BLaER1 (cell line): ENCODE results near the gene FSTL3.

Experiments used
- H3K27ac ChIP-seq: shearing (Covaris generic); formaldehyde crosslinking; 2 replicates; pipeline ENCODE4 v1.8.1; 2022
- H3K27me3 ChIP-seq: shearing (Covaris generic); formaldehyde crosslinking; 2 replicates; pipeline ENCODE4 v1.8.1; 2022
- H3K36me3 ChIP-seq: shearing (Covaris generic); formaldehyde crosslinking; 2 replicates; pipeline ENCODE4 v1.8.1; 2022
- H3K4me1 ChIP-seq: shearing (Covaris generic); formaldehyde crosslinking; 2 replicates; pipeline ENCODE4 v1.8.1; 2022
- H3K4me2 ChIP-seq: shearing (Covaris generic); formaldehyde crosslinking; 2 replicates; pipeline ENCODE4 v1.8.1; 2022
- H3K4me3 ChIP-seq: shearing (Covaris generic); formaldehyde crosslinking; 2 replicates; pipeline ENCODE4 v1.8.1; 2022
- H3K9ac ChIP-seq: shearing (Covaris generic); formaldehyde crosslinking; 2 replicates; pipeline ENCODE4 v1.8.1; 2022
- H3K9me3 ChIP-seq: shearing (Covaris generic); formaldehyde crosslinking; 2 replicates; pipeline ENCODE4 v1.8.1; 2022
- H4K20me1 ChIP-seq: shearing (Covaris generic); formaldehyde crosslinking; 2 replicates; pipeline ENCODE4 v1.8.1; 2022
- Cebpa-rat ChIP-seq: shearing (Covaris generic); IDR thresholded peaks from 2 replicates; pipeline ENCODE4 v1.8.1; 2022

FSTL3 gene

DNA sequence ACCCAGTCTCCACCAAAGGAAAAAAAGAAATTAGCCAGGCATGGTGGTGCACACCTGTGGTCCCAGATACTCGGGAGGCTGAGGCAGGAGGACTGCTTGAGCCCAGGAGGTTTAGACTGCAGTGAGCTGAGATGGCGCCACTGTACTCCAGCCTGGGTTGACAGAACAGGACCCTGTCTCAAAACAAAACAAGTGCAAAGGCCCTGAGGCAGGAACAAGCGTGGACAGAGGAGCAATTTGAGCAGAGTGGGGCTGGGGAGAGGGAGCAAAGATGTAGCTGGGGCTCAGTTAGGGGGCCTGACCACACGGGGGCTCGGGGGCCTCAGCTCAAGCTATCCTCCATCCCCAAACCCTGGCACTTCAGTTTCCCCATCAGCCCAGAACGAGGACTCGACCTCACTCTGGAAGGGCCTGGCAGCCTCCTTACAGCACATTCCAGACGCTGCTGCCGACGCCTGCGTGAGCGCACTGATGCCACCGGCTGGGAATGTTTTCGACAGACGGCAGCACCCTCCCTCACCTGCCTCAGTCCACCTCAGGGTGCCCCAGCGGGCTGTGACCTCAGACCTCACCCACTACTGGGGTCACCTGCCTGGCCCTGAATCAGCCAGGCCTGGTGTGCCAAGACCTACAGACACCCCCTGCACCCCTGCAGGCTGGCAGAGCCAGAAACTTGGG lies 41.1 kb upstream of the FSTL3 start:
- no peaks in the 10 kb centered on the region for H3K9me3 ChIP-seq
- no peak for TF ChIP-seq Cebpa-rat
- no peaks in the 10 kb centered on the region for H3K27me3 ChIP-seq
- peak overlapping the region; percentile 90 for H3K4me2 ChIP-seq
- no peak overlapping the region for H3K9ac ChIP-seq
- H4K20me1 ChIP-seq = peaks cover 36% of the 10 kb centered on the region
- H3K4me1 ChIP-seq = peaks cover 82% of the 10 kb centered on the region
- peaks cover 21% of the 10 kb centered on the region for H3K36me3 ChIP-seq
- H3K4me3 ChIP-seq = no peak overlapping the region
- H3K27ac ChIP-seq = no peak overlapping the region

DNA sequence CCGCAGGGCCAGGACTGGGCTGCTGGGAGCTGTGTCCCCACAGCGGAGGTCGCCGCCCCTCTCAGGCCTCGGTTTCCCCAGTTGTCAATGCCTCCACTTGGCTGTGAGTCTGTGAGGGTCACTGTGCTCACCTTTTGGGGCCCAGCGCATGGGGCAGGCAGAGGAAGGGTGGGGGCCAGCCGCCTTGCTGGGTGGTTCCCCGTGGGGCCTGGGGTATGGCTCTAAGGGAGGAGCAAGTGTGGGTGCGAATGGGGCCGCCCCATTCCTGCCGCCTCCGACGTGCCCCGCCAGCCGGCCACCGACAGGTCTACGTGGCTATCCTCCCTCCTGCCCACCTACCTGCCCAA lies 37.3 kb upstream of the FSTL3 start:
- Histone ChIP-seq H3K4me3 (no peak overlapping the region), H3K9ac (no peak overlapping the region), H3K36me3 (no peaks in the 10 kb centered on the region), H4K20me1 (peaks cover 23% of the 10 kb centered on the region), H3K4me1 (peaks cover 83% of the 10 kb centered on the region), H3K27me3 (no peaks in the 10 kb centered on the region), H3K9me3 (no peaks in the 10 kb centered on the region), H3K27ac (no peak overlapping the region), H3K4me2 (peak overlapping the region; percentile 90)
- TF ChIP-seq Cebpa-rat = no peak

DNA sequence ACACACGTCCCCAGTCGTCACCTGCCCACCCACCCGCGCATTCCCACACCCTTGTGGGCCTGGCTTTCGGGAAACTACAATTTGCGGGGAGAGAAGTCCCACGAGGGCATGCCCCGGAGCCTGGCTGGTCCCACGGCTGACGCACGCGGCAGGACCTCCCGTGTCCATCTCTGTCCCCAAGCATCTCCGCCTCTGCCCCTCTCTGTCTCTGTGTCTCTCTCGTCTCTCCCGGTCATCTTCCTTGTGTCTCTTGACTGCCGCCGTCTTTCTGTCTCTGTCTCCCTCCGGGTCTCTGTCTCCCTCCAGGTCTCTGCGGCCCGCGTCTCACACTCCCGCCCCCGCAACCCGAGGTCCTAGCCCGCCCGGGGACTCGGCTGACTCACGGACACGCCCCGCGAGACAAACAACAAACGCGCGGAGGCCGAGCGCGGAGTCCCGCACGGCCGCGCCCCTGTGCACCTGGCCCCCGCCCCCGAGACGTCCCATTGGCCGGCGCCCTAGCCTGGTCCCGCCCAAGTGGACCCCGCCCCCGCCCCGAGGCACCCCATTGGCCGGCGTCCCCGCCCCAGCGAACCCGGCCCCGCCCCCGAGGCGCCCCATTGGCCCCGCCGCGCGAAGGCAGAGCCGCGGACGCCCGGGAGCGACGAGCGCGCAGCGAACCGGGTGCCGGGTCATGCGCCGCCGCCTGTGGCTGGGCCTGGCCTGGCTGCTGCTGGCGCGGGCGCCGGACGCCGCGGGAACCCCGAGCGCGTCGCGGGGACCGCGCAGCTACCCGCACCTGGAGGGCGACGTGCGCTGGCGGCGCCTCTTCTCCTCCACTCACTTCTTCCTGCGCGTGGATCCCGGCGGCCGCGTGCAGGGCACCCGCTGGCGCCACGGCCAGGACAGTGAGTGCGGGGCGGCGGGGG lies 36.7 kb upstream of the FSTL3 start, which contains the start of gene FGF22:
FGF22 (plus strand) TSS at position 627 of the 908 bp plus-strand sequence; CDS start at position 674, 47 bp downstream.
- TF ChIP-seq Cebpa-rat = no peak
- peaks cover 83% of the 10 kb centered on the region for H3K4me1 ChIP-seq
- H3K9ac ChIP-seq = no peak within 1 kb of the TSS
- no peaks in the 10 kb centered on the region for H3K9me3 ChIP-seq
- H4K20me1 ChIP-seq = peaks cover 29% of the 10 kb centered on the region
- H3K4me3 ChIP-seq = peak within 1 kb of the TSS; percentile 55
- H3K36me3 ChIP-seq = no peaks in the 10 kb centered on the region
- no peak within 1 kb of the TSS for H3K27ac ChIP-seq
- no peaks in the 10 kb centered on the region for H3K27me3 ChIP-seq
- H3K4me2 ChIP-seq = peak within 1 kb of the TSS; percentile 90

GRCh38 chr19:640161-640558 lies 36.0 kb upstream of the FSTL3 start:
- Histone ChIP-seq H3K4me3 (no peak overlapping the region; the same call in 1 of the 2 replicates), H3K27ac (no peak overlapping the region), H3K4me2 (peak overlapping the region; percentile 72)

DNA sequence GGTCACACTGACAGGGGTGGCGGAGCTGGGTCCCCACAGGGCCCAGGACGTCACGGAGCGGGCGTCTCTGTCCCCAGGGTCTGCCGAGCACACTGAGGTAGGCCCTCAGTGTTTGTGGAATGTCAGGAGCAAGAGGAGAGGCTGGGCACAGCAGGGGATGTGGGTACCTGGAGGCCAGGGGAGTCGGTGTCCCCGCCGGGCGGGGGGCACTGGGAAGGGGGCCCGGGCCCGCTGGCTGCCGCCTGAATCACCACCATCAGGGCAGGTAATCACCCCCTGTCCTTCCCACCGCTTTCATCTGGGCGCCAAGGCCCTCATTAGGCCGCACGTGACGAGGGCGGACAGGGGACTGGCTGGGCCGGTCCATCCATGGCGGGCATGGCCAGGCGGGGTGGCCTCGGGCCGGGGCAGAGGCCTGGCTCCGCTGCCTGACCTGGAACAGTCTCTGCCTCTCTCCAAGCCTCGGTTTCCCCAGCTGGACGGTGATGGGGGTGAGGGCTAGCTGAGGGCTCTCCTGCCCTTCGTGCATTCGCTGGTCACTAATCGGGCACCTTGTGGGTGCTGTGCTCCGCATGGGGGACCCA lies 35.5 kb upstream of the FSTL3 start:
- peaks cover 83% of the 10 kb centered on the region for H3K4me1 ChIP-seq
- 0 out of 2 replicates have a peak overlapping the region, but pooled peaks have one; percentile 72 for H3K4me2 ChIP-seq
- TF ChIP-seq Cebpa-rat = no peak
- peaks cover 41% of the 10 kb centered on the region for H4K20me1 ChIP-seq
- peaks cover 3% of the 10 kb centered on the region for H3K36me3 ChIP-seq
- H3K27me3 ChIP-seq = no peaks in the 10 kb centered on the region
- H3K4me3 ChIP-seq = no peak overlapping the region
- no peak overlapping the region for H3K27ac ChIP-seq
- no peaks in the 10 kb centered on the region for H3K9me3 ChIP-seq
- no peak overlapping the region for H3K9ac ChIP-seq

More at GRCh38 chr19:640161-640558, 36.0 kb upstream of the FSTL3 start:
- H3K9me3 ChIP-seq = no peaks in the 10 kb centered on the region
- H3K9ac ChIP-seq = no peak overlapping the region
- H4K20me1 ChIP-seq = peaks cover 36% of the 10 kb centered on the region
- no peaks in the 10 kb centered on the region for H3K36me3 ChIP-seq
- TF ChIP-seq Cebpa-rat = no peak
- no peaks in the 10 kb centered on the region for H3K27me3 ChIP-seq
- H3K4me1 ChIP-seq = peaks cover 83% of the 10 kb centered on the region

GRCh38 chr19:641702-642101 lies 34.5 kb upstream of the FSTL3 start:
- TF ChIP-seq Cebpa-rat = no peak
- peaks cover 77% of the 10 kb centered on the region for H3K4me1 ChIP-seq
- H3K9me3 ChIP-seq = no peaks in the 10 kb centered on the region
- no peak overlapping the region for H3K9ac ChIP-seq
- H3K27me3 ChIP-seq = no peaks in the 10 kb centered on the region
- H3K4me3 ChIP-seq = no peak overlapping the region
- H3K4me2 ChIP-seq = peak overlapping the region; percentile 19; the same call in 1 of the 2 replicates
- H3K27ac ChIP-seq = no peak overlapping the region
- H3K36me3 ChIP-seq = peaks cover 13% of the 10 kb centered on the region
- peaks cover 51% of the 10 kb centered on the region for H4K20me1 ChIP-seq

DNA sequence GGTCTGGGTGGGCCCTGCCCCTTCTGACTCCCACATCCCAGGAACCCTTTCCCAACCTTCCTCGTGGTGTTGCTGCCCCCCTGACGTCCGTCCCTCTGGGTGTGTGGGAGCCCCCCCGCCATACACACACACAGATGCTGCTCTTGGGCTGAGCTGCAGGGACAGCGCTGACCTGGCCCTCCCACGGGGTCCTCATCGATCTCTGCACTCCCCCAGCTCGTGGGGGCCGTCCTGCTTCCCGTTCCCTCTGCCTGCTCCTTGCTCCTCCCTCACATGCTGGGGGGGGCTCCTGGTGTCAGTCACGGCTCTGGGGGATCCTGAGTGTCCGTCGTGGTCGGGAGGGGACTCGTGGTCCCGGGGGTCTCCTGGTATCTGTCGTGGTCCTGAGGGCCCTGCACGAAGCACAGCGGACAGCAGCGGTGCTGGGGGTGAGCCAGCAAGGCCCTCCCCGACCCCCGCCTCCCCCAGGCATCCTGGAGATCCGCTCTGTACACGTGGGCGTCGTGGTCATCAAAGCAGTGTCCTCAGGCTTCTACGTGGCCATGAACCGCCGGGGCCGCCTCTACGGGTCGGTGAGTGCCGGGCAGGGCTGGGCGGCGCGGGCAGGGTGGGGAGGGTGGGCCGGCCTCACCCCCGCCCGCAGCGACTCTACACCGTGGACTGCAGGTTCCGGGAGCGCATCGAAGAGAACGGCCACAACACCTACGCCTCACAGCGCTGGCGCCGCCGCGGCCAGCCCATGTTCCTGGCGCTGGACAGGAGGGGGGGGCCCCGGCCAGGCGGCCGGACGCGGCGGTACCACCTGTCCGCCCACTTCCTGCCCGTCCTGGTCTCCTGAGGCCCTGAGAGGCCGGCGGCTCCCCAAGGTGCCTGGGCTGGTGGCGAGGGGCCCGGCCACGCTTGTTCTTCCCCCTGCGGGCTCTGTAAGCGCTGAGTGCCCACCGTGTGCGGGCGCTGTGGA lies 33.1 kb upstream of the FSTL3 start:
- Histone ChIP-seq H3K4me3 (no peak overlapping the region), H3K9me3 (no peaks in the 10 kb centered on the region), H3K4me2 (peak overlapping the region; percentile 92), H3K36me3 (peaks cover 26% of the 10 kb centered on the region), H4K20me1 (peaks cover 65% of the 10 kb centered on the region), H3K4me1 (peaks cover 63% of the 10 kb centered on the region), H3K27ac (peak overlapping the region; percentile 26; the same call in 1 of the 2 replicates), H3K27me3 (no peaks in the 10 kb centered on the region), H3K9ac (no peak overlapping the region)
- no peak for TF ChIP-seq Cebpa-rat

- H3K36me3 ChIP-seq = peaks cover 33% of the 10 kb centered on the region
Observed at GRCh38 chr19:643736-644135, 32.5 kb upstream of the FSTL3 start.

DNA sequence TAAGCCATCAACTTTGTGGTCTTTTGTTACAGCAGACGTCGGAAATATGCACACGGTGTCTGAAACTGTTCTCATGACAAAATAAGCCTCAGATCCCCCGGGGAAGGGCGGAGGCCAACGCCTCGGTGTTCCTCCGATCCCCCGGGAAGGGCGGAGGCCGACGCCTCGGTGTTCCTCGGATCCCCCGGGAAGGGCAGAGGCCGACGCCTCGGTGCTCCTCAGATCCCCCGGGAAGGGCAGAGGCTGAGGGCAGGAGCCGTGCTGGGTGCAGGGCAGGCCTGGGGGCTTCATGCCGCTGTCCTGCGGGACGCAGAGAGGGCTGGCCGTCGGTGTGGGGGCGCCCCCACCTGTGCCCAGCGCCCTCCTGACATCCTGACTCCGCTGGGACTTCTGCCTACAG lies 31.8 kb upstream of the FSTL3 start:
- Histone ChIP-seq H3K36me3 (peaks cover 40% of the 10 kb centered on the region), H3K9ac (peak overlapping the region; percentile 64), H3K4me3 (peak overlapping the region; percentile 39), H3K27ac (peak overlapping the region; percentile 58), H3K27me3 (no peaks in the 10 kb centered on the region), H4K20me1 (peaks cover 65% of the 10 kb centered on the region), H3K4me2 (peak overlapping the region; percentile 92), H3K9me3 (no peaks in the 10 kb centered on the region), H3K4me1 (peaks cover 50% of the 10 kb centered on the region)
- no peak for TF ChIP-seq Cebpa-rat

More at GRCh38 chr19:643736-644135, 32.5 kb upstream of the FSTL3 start:
- Histone ChIP-seq H3K27ac (peak overlapping the region; percentile 58), H4K20me1 (peaks cover 65% of the 10 kb centered on the region), H3K4me1 (peaks cover 56% of the 10 kb centered on the region), H3K9ac (peak overlapping the region; percentile 64), H3K9me3 (no peaks in the 10 kb centered on the region), H3K27me3 (no peaks in the 10 kb centered on the region), H3K4me2 (peak overlapping the region; percentile 92), H3K4me3 (peak overlapping the region; percentile 39)
- no peak for TF ChIP-seq Cebpa-rat
